HepG2 (cell line): Measurements from ENCODE around the gene PLXNA3. TPM values are rescaled to one million over a fixed set of nuclear protein-coding genes. Genes with fewer than 3 reads are reported as not detected.

ENCODE experiments used
- AGO1 ChIP-seq: fragments of 200-400 bp; formaldehyde crosslinking; IDR thresholded peaks from 2 replicates; pipeline ENCODE4 v1.6.1; 2017; ENCODE audit warnings: mild to moderate bottlenecking, low read depth, low read length, moderate library complexity; ENCODE audit not compliant: poor library complexity, severe bottlenecking
- ATRX ChIP-seq: sonication (generic); formaldehyde crosslinking; IDR thresholded peaks from 2 replicates; pipeline ENCODE4 v1.4.0; 2020; ENCODE audit warnings: missing genetic modification reagents, borderline replicate concordance
- ELF1 ChIP-seq: sonication (generic); formaldehyde crosslinking; IDR thresholded peaks from 2 replicates; pipeline ENCODE4 v1.4.0; 2020; ENCODE audit warnings: missing genetic modification reagents
- KDM6A ChIP-seq: IDR thresholded peaks from 2 replicates; pipeline ENCODE4 v1.6.1; 2016; ENCODE audit warnings: low read depth
- NFE2L2 ChIP-seq: fragments of 150-350 bp; IDR thresholded peaks from 2 replicates; pipeline ENCODE4 v1.6.1; 2014; ENCODE audit warnings: low read length
- RBM22 ChIP-seq: fragments of 200-400 bp; formaldehyde crosslinking; optimal IDR thresholded peaks from 2 replicates; pipeline ENCODE3; 2017; ENCODE audit warnings: mild to moderate bottlenecking, low read length, moderate library complexity
- SMAD9 ChIP-seq: sonication (generic); formaldehyde crosslinking; IDR thresholded peaks from 2 replicates; pipeline ENCODE4 v1.5.1; 2020; ENCODE audit warnings: mild to moderate bottlenecking, missing genetic modification reagents
- SMYD3 ChIP-seq: sonication (generic); formaldehyde crosslinking; IDR thresholded peaks from 2 replicates; pipeline ENCODE4 v1.8.1; 2023; ENCODE audit warnings: mild to moderate bottlenecking, missing genetic modification reagents
- SSRP1 ChIP-seq: IDR thresholded peaks from 2 replicates; pipeline ENCODE4 v1.6.1; 2016; ENCODE audit warnings: control low read depth
- ZNF207 ChIP-seq: fragments of 450-650 bp; IDR thresholded peaks from 2 replicates; pipeline ENCODE4 v1.6.1; 2016; ENCODE audit warnings: antibody characterized with exemption, borderline replicate concordance
- ZNF224 ChIP-seq: sonication (generic); formaldehyde crosslinking; IDR thresholded peaks from 2 replicates; pipeline ENCODE4 v1.5.0; 2020; ENCODE audit warnings: mild to moderate bottlenecking, missing genetic modification reagents
- ZNF546 ChIP-seq: sonication (generic); formaldehyde crosslinking; conservative IDR thresholded peaks from 2 replicates; pipeline ENCODE4 v1.8.1; 2023; ENCODE audit warnings: mild to moderate bottlenecking, missing genetic modification reagents
- ZNF614 ChIP-seq: IDR thresholded peaks from 2 replicates; pipeline ENCODE4 v1.6.1; 2018; ENCODE audit warnings: missing biosample characterization, missing genetic modification reagents, inconsistent platforms, borderline replicate concordance
- ZSCAN25 ChIP-seq: sonication (generic); formaldehyde crosslinking; IDR thresholded peaks from 2 replicates; pipeline ENCODE4 v1.8.0; 2022; ENCODE audit warnings: mild to moderate bottlenecking, missing genetic modification reagents
- polyA plus RNA-seq, 8 experiments: library from polyadenylated mRNA; depleted of rRNA in 3 of 8; stranded (reverse) in 7 of 8; unstranded in 1 of 8; fragments of >200 nt; fragmentation: Illumina TruSeq in 4 of 8; extraction: Trizol in 4 of 8; gene quantifications; 2 replicates each; pipeline versions ENCODE4 v1.2.1 to v1.2.3, GENCODE V29; 2011 to 2016; ENCODE audit warnings: low read depth in 4 of 8, missing spikeins in 1 of 8, mixed read lengths in 1 of 8; ENCODE audit not compliant: insufficient read depth in 1 of 8
- total RNA-seq, 5 experiments: library from RNA; depleted of rRNA; stranded (reverse); fragments of >200 nt; fragmentation: Illumina TruSeq; extraction: Trizol; gene quantifications; 2 replicates each; pipeline ENCODE4 v1.2.3, GENCODE V29; 2016; ENCODE audit warnings: low read depth in 1 of 5
- TF ChIP-seq, protein P1 (sequence below): sonication (generic); formaldehyde crosslinking; IDR thresholded peaks from 2 replicates; pipeline ENCODE4 v1.5.0; 2020; ENCODE audit warnings: missing genetic modification reagents, mild to moderate bottlenecking, borderline replicate concordance
- TF ChIP-seq, protein P2 (sequence below): sonication (generic); formaldehyde crosslinking; IDR thresholded peaks from 2 replicates; pipeline ENCODE4 v1.4.0; 2020; ENCODE audit warnings: missing genetic modification reagents, mild to moderate bottlenecking, borderline replicate concordance

Gene PLXNA3
- total and polyA plus RNA-seq, 2 of the 13 experiments (the other 11 are each of a cell fraction or from before 2014, with no cell fraction given) = 5.8 to 20.6 TPM

DNA sequence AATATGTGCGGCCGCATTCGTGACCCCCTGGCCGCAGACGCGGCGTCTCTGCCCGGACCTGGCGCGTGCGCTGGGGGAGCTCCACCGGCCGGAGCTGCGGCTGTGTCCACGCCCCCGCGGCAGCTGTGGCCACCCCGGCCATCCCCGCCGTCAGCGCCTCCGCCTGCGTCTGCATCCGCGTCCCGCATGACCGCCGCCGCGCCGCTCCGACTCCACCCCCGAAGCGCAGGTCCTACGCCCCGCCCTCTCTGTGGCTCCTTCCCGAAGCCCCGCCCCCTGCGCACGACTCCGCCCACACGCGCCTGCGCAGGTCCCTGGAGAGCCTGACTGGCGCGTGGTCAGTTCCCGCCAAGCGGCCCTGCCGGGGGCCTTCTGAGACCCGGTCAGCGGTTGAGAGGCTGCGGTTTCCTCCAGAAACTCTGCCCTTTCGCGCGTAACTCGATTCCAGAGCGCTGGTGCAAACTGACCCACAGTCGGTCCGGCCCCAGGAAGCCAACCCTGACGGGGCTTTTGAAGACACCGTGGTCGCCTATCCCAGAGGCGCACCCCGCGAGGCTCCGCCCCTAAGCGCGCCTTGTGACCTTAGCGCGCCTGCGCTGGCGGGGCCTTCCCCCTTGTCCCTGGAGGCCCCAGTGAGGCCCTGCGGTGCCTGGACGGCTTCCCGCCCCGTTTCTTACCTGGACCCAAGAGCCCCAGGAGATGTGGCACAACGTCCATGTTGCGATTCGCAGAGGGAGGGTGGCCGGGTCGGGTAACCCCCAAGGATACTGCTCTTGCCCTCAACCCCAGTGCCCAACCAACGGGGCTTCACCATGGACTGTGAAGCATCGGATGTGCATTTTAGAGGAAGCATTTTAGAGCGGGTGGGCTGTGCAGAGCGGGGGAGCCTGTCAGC, 20.9 kb downstream of the PLXNA3 start, which contains the start of gene LAGE3 (continued):
- TF ChIP-seq ZSCAN25 (CRISPR knock-in tag) (no peak), SMAD9 (CRISPR knock-in tag) (no peak), SMYD3 (no peak), NFE2L2 (no peak), ELF1 (CRISPR knock-in tag) (no peak), ZNF614 (CRISPR knock-in tag) (no peak), RBM22 (no peak), ZNF207 (no peak), ZNF224 (0 out of 2 replicates have a peak, but pooled peaks have one; percentile 54), ATRX (CRISPR knock-in tag) (no peak), AGO1 (peak; percentile 96), ZNF546 (CRISPR knock-in tag) (peak; percentile 67; the same call in 1 of the 2 replicates), KDM6A (CRISPR knock-in tag) (no peak), SSRP1 (CRISPR knock-in tag) (no peak)
- TF ChIP-seq, protein P1, sequence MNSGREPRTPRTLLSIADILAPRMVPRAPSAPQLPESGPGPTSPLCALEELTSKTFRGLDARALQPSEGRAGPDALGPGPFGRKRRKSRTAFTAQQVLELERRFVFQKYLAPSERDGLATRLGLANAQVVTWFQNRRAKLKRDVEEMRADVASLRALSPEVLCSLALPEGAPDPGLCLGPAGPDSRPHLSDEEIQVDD (CRISPR knock-in tag) = no peak
- TF ChIP-seq, protein P2, sequence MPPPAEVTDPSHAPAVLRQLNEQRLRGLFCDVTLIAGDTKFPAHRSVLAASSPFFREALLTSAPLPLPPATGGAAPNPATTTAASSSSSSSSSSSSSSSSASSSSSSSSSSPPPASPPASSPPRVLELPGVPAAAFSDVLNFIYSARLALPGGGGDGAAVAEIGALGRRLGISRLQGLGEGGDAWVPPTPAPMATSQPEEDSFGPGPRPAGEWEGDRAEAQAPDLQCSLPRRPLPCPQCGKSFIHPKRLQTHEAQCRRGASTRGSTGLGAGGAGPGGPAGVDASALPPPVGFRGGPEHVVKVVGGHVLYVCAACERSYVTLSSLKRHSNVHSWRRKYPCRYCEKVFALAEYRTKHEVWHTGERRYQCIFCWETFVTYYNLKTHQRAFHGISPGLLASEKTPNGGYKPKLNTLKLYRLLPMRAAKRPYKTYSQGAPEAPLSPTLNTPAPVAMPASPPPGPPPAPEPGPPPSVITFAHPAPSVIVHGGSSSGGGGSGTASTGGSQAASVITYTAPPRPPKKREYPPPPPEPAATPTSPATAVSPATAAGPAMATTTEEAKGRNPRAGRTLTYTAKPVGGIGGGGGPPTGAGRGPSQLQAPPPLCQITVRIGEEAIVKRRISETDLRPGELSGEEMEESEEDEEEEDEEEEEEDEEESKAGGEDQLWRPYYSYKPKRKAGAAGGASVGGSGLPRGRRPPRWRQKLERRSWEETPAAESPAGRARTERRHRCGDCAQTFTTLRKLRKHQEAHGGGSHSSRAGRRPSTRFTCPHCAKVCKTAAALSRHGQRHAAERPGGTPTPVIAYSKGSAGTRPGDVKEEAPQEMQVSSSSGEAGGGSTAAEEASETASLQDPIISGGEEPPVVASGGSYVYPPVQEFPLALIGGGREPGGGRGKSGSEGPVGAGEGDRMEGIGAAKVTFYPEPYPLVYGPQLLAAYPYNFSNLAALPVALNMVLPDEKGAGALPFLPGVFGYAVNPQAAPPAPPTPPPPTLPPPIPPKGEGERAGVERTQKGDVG (CRISPR knock-in tag) = peak; percentile 78; the same call in 1 of the 2 replicates
